Measurements from ENCODE around the gene BYSL. TPM values are rescaled to one million over a fixed set of nuclear protein-coding genes. Genes with fewer than 3 reads are reported as not detected.

Gene BYSL
- total RNA-seq, 1 experiment from 2014 or later, result 60.0 TPM

- no peak for DNase-seq (ENCODE audit: low read depth)
Measured at GRCh38 chr6:41974281-41974825, 53.1 kb downstream of the BYSL start.

GRCh38 chr6:41975276-41975675, 54.0 kb downstream of the BYSL start:
- DNase-seq (ENCODE audit: low read depth), result no peak

- DNase-seq (ENCODE audit: low read depth), result peak; percentile 62
Measured at GRCh38 chr6:41976794-41977484, 55.6 kb downstream of the BYSL start.

Small RNAs within 50 kb of the gene (small RNA-seq; reads per million reads assigned to genes)
- gene RF00019, result not detected

Other genes starting within 250 kb of the BYSL start
- gene TFEB, start 185.9 kb upstream of the BYSL start, total RNA-seq (2014; rRNA removed; shearing (Covaris generic)), result 4.5 and 5.5 TPM in 2 replicates
- gene PGC, start 174.1 kb upstream of the BYSL start, total RNA-seq (2014; rRNA removed; shearing (Covaris generic)), result not detected in 2 replicates
- gene FRS3, start 141.6 kb upstream of the BYSL start, total RNA-seq (2014; rRNA removed; shearing (Covaris generic)), result 1.5 and 1.9 TPM in 2 replicates
- gene PRICKLE4, start 140.7 kb upstream of the BYSL start, total RNA-seq (2014; rRNA removed; shearing (Covaris generic)), result 0.39 TPM in 1 of 2 replicates, not detected in the other
- 246 and 250 TPM in 2 replicates for gene TOMM6, start 133.8 kb upstream of the BYSL start, total RNA-seq (2014; rRNA removed; shearing (Covaris generic))
- gene USP49, start 26.1 kb upstream of the BYSL start, total RNA-seq (2014; rRNA removed; shearing (Covaris generic)), result 0.57 and 2.1 TPM in 2 replicates
- 23.7 and 24.2 TPM in 2 replicates for gene MED20, start 360 bp upstream of the BYSL start, total RNA-seq (2014; rRNA removed; shearing (Covaris generic))
- 44.5 and 53.6 TPM in 2 replicates for gene CCND3, start 20.3 kb downstream of the BYSL start, total RNA-seq (2014; rRNA removed; shearing (Covaris generic))
- 18.4 and 21.1 TPM in 2 replicates for gene TAF8, start 129.0 kb downstream of the BYSL start, total RNA-seq (2014; rRNA removed; shearing (Covaris generic))
- not detected in 2 replicates for gene C6orf132, start 221.1 kb downstream of the BYSL start, total RNA-seq (2014; rRNA removed; shearing (Covaris generic))

Measured in HT1080 (cell line).